Mesenchymal stem cell (in vitro differentiated cells and primary cell): ENCODE results near the gene CDHR3.

Experiments used
- DNase-seq: peaks from one replicate; pipeline ENCODE4 v3.0.0-alpha.2; 2013
- H2AFZ ChIP-seq: one replicate; pipeline ENCODE4 v1.6.1; 2013; ENCODE audit warnings: low read depth, mild to moderate bottlenecking, control low read depth, inconsistent platforms, low read length, moderate library complexity
- H2AK5ac ChIP-seq: 2 replicates; pipeline ENCODE4 v1.6.1; 2013; ENCODE audit warnings: low read length, moderate library complexity, mild to moderate bottlenecking, inconsistent platforms; ENCODE audit not compliant: severe bottlenecking
- H2BK120ac ChIP-seq: one replicate; pipeline ENCODE4 v1.6.1; 2013; ENCODE audit warnings: low read depth, mild to moderate bottlenecking, inconsistent platforms, low read length, moderate library complexity
- H2BK12ac ChIP-seq, 2 experiments: one replicate each; pipeline ENCODE4 v1.6.1; 2013; ENCODE audit warnings: inconsistent platforms in 2 of 2, low read length in 2 of 2, mild to moderate bottlenecking in 2 of 2, moderate library complexity in 2 of 2, control low read depth in 1 of 2
- H2BK15ac ChIP-seq: one replicate; pipeline ENCODE4 v1.6.1; 2013; ENCODE audit warnings: mild to moderate bottlenecking, low read depth, inconsistent platforms; ENCODE audit not compliant: poor library complexity, severe bottlenecking
- H2BK5ac ChIP-seq: 2 replicates; pipeline ENCODE4 v1.6.1; 2013; ENCODE audit warnings: low read depth, mild to moderate bottlenecking, low read length, control low read depth, inconsistent platforms; ENCODE audit not compliant: poor library complexity, severe bottlenecking
- H3K14ac ChIP-seq, 2 experiments: one replicate each; pipeline ENCODE4 v1.6.1; 2013; ENCODE audit warnings: inconsistent platforms in 2 of 2, low read length in 2 of 2, control low read depth in 1 of 2, mild to moderate bottlenecking in 1 of 2, moderate library complexity in 1 of 2
- H3K18ac ChIP-seq, 2 experiments: one replicate each; pipeline ENCODE4 v1.6.1; 2013; ENCODE audit warnings: inconsistent platforms in 2 of 2, low read length in 2 of 2, control low read depth in 1 of 2, low read depth in 1 of 2, mild to moderate bottlenecking in 1 of 2
- H3K23ac ChIP-seq, 2 experiments: one replicate each; pipeline ENCODE4 v1.6.1; 2013; ENCODE audit warnings: inconsistent platforms in 2 of 2, low read length in 2 of 2, mild to moderate bottlenecking in 2 of 2, moderate library complexity in 2 of 2, control low read depth in 1 of 2
- H3K27ac ChIP-seq: 2 replicates; pipeline ENCODE4 v1.5.1; 2013; ENCODE audit warnings: mild to moderate bottlenecking, moderate library complexity, low read length, control low read depth, inconsistent platforms; ENCODE audit not compliant: poor library complexity, severe bottlenecking
- H3K27me3 ChIP-seq, 2 experiments: 2 replicates each; pipeline versions ENCODE4 v1.6.1 to v1.7.0; 2013; ENCODE audit warnings: low read length in 2 of 2, mild to moderate bottlenecking in 2 of 2, moderate library complexity in 2 of 2, control low read depth in 1 of 2, inconsistent platforms in 1 of 2; ENCODE audit not compliant: control insufficient read depth in 1 of 2, insufficient read depth in 1 of 2
- H3K36me3 ChIP-seq, 2 experiments: 2 replicates each; pipeline versions ENCODE4 v1.6.1 to v1.7.0; 2013; ENCODE audit warnings: low read length in 2 of 2, control low read depth in 1 of 2, inconsistent platforms in 1 of 2, low read depth in 1 of 2, mild to moderate bottlenecking in 1 of 2; ENCODE audit not compliant: insufficient read depth in 2 of 2, control insufficient read depth in 1 of 2
- H3K4ac ChIP-seq, 2 experiments: one replicate each; pipeline ENCODE4 v1.6.1; 2013; ENCODE audit warnings: inconsistent platforms in 2 of 2, low read length in 2 of 2, mild to moderate bottlenecking in 2 of 2, moderate library complexity in 2 of 2, control low read depth in 1 of 2, low read depth in 1 of 2
- H3K4me1 ChIP-seq: 2 replicates; pipeline ENCODE4 v1.6.1; 2013; ENCODE audit warnings: low read depth, low read length, control low read depth; ENCODE audit not compliant: control insufficient read depth, insufficient read depth
- H3K4me2 ChIP-seq: 2 replicates; pipeline ENCODE4 v1.6.1; 2013; ENCODE audit warnings: low read length, mild to moderate bottlenecking, inconsistent platforms; ENCODE audit not compliant: poor library complexity, severe bottlenecking
- H3K4me3 ChIP-seq, 2 experiments: 2 replicates each; pipeline versions ENCODE4 v1.5.1 to v1.7.0; 2013; ENCODE audit warnings: low read length in 2 of 2, mild to moderate bottlenecking in 2 of 2, control low read depth in 1 of 2, low read depth in 1 of 2; ENCODE audit not compliant: insufficient read depth in 1 of 2
- H3K79me1 ChIP-seq: replicated peaks from 2 replicates; pipeline ENCODE4 v1.6.1; 2013; ENCODE audit warnings: mild to moderate bottlenecking, control low read depth, low read length, inconsistent platforms; ENCODE audit not compliant: poor library complexity, severe bottlenecking
- H3K9ac ChIP-seq: 2 replicates; pipeline ENCODE4 v1.7.0; 2013; ENCODE audit warnings: mild to moderate bottlenecking, low read length, moderate library complexity
- H3K9me3 ChIP-seq: 2 replicates; pipeline ENCODE4 v1.7.0; 2013; ENCODE audit warnings: mild to moderate bottlenecking, low read length; ENCODE audit not compliant: control insufficient read depth
- H4K8ac ChIP-seq: one replicate; pipeline ENCODE4 v1.6.1; 2013; ENCODE audit warnings: inconsistent platforms, mild to moderate bottlenecking, low read length, moderate library complexity
- H4K91ac ChIP-seq: one replicate; pipeline ENCODE4 v1.6.1; 2013; ENCODE audit warnings: mild to moderate bottlenecking, low read length, inconsistent platforms
- WGBS: methylation state at CpG from one replicate; pipeline ENCODE4 v1.1.7; 2013; ENCODE audit warnings: mixed read lengths; 5-methylcytosine and 5-hydroxymethylcytosine counted together

CDHR3 gene

DNA sequence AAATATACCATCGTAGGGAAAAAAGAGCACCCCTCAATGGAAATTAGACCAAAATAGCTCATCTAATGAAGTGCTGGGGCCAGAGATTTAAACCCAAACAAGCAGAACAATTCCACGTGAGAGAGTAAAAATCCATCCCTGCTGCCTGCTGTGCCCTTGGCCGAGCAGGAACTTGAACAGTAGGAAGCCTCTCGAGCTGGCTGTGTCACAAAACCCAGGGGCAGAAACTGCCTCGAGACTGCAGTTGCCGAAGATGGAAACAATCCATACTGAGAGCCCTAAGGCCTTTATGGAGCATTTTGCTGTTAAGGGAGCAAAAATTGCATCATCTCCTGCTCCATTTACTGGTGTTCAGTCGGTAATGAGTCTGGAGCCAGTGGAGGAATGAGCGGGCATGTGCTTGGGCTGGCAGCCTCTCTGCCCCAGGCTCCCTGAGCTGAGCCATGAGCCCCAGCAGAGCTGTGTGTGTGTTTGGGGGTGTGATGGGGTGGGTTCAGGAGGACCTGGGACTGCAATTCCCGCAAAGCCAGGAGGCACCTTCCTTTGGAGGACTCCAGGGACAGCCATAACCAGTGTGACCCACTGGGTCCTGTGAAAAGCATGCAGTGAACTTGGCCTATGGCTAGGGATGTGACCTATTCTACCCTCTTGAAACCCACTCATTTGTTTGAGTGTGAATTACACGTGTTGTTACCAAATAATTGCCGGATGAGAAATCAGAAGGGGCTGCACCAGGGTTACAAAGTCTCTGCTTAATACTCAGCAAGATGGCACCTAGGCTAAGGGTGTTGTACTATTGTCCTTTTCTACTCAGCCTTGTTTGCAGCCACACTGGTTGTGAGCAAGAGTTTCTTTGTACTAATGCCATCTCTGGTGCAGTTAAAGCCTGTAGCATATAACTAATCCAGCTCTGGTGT is 58.3 kb downstream of the CDHR3 start:
- Histone ChIP-seq H4K91ac (no peak overlapping the region), H3K36me3 (no peaks in the 10 kb centered on the region), H3K4me2 (peak overlapping the region; percentile 7), H3K27me3 (no peaks in the 10 kb centered on the region), H2AK5ac (no peak overlapping the region), H3K4me3 (no peak overlapping the region), H3K23ac (no peak overlapping the region), H2BK120ac (no peak overlapping the region), H3K9ac (no peak overlapping the region), H2BK5ac (no peak overlapping the region), H3K79me1 (no peaks in the 10 kb centered on the region), H4K8ac (no peak overlapping the region), H2BK15ac (no peak overlapping the region), H3K9me3 (no peaks in the 10 kb centered on the region), H3K18ac (no peak overlapping the region), H3K4ac (no peak overlapping the region), H2AFZ (no peak overlapping the region), H2BK12ac (no peak overlapping the region), H3K4me1 (peaks cover 10% of the 10 kb centered on the region), H3K14ac (peak overlapping the region in 1 of 2 experiments; percentile 2), H3K27ac (peak overlapping the region; percentile 53)
- WGBS: 73% methylated on average over 11 of the region's 11 CpGs
- no peak for DNase-seq

GRCh38 chr7:106022193-106022821 is 59.2 kb downstream of the CDHR3 start:
- Histone ChIP-seq H2BK5ac (no peak overlapping the region), H3K4me1 (peaks cover 10% of the 10 kb centered on the region)

GRCh38 chr7:106023369-106024322 is 60.6 kb downstream of the CDHR3 start:
- 87% methylated on average over 6 of the region's 6 CpGs for WGBS
- Histone ChIP-seq H3K36me3 (no peaks in the 10 kb centered on the region), H3K27ac (no peak overlapping the region)

More at GRCh38 chr7:106022193-106022821, 59.2 kb downstream of the CDHR3 start:
- no peak overlapping the region for H2BK120ac ChIP-seq
- H3K23ac ChIP-seq: no peak overlapping the region
- no peak overlapping the region for H3K27ac ChIP-seq
- DNase-seq: no peak
- no peak overlapping the region for H2BK12ac ChIP-seq
- H3K9me3 ChIP-seq: no peaks in the 10 kb centered on the region
- H3K18ac ChIP-seq: no peak overlapping the region
- H3K9ac ChIP-seq: no peak overlapping the region
- no peak overlapping the region for H4K91ac ChIP-seq
- H3K27me3 ChIP-seq: no peaks in the 10 kb centered on the region
- H2AFZ ChIP-seq: no peak overlapping the region
- no peaks in the 10 kb centered on the region for H3K79me1 ChIP-seq
- 79% methylated on average over 4 of the region's 8 CpGs for WGBS
- no peaks in the 10 kb centered on the region for H3K36me3 ChIP-seq
- H3K4me3 ChIP-seq: no peak overlapping the region
- H3K4ac ChIP-seq: no peak overlapping the region
- no peak overlapping the region for H3K4me2 ChIP-seq
- no peak overlapping the region for H3K14ac ChIP-seq
- H4K8ac ChIP-seq: no peak overlapping the region
- no peak overlapping the region for H2AK5ac ChIP-seq
- H2BK15ac ChIP-seq: no peak overlapping the region

More at GRCh38 chr7:106023369-106024322, 60.6 kb downstream of the CDHR3 start:
- no peak overlapping the region for H2AK5ac ChIP-seq
- H2BK120ac ChIP-seq: no peak overlapping the region
- no peak overlapping the region for H4K91ac ChIP-seq
- H3K27me3 ChIP-seq: no peaks in the 10 kb centered on the region
- H3K23ac ChIP-seq: no peak overlapping the region
- no peak overlapping the region for H3K4me2 ChIP-seq
- no peak overlapping the region for H3K18ac ChIP-seq
- no peak overlapping the region for H2BK12ac ChIP-seq
- H3K4me1 ChIP-seq: peaks cover 10% of the 10 kb centered on the region
- H3K9me3 ChIP-seq: no peaks in the 10 kb centered on the region
- H3K4ac ChIP-seq: no peak overlapping the region
- no peak overlapping the region for H3K4me3 ChIP-seq
- H3K9ac ChIP-seq: no peak overlapping the region
- H3K14ac ChIP-seq: no peak overlapping the region
- H2AFZ ChIP-seq: no peak overlapping the region
- H3K79me1 ChIP-seq: no peaks in the 10 kb centered on the region
- H2BK5ac ChIP-seq: no peak overlapping the region
- DNase-seq: no peak
- no peak overlapping the region for H2BK15ac ChIP-seq
- H4K8ac ChIP-seq: no peak overlapping the region
